IPS-20b (cell line): ENCODE results near the gene DACT2.
"Not testable (repeated sequence)": the region's sequence is repeated elsewhere in the genome, so short reads cannot be mapped to it uniquely, and the experiment has no call there.

Experiments used
- H3K27ac ChIP-seq: one replicate; pipeline ENCODE4 v1.5.1; 2013; ENCODE audit warnings: low read length
- H3K27me3 ChIP-seq: 2 replicates; pipeline ENCODE4 v1.6.1; 2013; ENCODE audit warnings: mild to moderate bottlenecking, low read length, inconsistent platforms; ENCODE audit not compliant: insufficient read depth
- H3K36me3 ChIP-seq: 2 replicates; pipeline ENCODE4 v1.6.1; 2013; ENCODE audit warnings: low read depth, mild to moderate bottlenecking, inconsistent platforms, low read length, moderate library complexity; ENCODE audit not compliant: insufficient read depth
- H3K4me1 ChIP-seq: 2 replicates; pipeline ENCODE4 v1.6.1; 2013; ENCODE audit warnings: mild to moderate bottlenecking, control low read depth, inconsistent platforms, low read length, moderate library complexity; ENCODE audit not compliant: insufficient read depth
- H3K4me3 ChIP-seq: 2 replicates; pipeline ENCODE4 v1.5.1; 2013; ENCODE audit warnings: mild to moderate bottlenecking, low read length, inconsistent platforms
- H3K9ac ChIP-seq: 2 replicates; pipeline ENCODE4 v1.6.1; 2013; ENCODE audit warnings: low read depth, mild to moderate bottlenecking, inconsistent platforms, low read length, moderate library complexity
- H3K9me3 ChIP-seq: 2 replicates; pipeline ENCODE4 v1.6.1; 2013; ENCODE audit warnings: mild to moderate bottlenecking, low read depth, low read length, inconsistent platforms; ENCODE audit not compliant: insufficient read depth

Gene DACT2

GRCh38 chr6:168318090-168318489, 1.5 kb downstream of the DACT2 start:
- H3K4me3 ChIP-seq: peak overlapping the region; percentile 73; the same call in 1 of the 2 replicates
- H3K27me3 ChIP-seq: peaks cover 62% of the 10 kb centered on the region
- no peak overlapping the region for H3K27ac ChIP-seq
- peaks cover 28% of the 10 kb centered on the region; the same call in 1 of the 2 replicates for H3K4me1 ChIP-seq
- no peak overlapping the region; the same call in 1 of the 2 replicates for H3K9ac ChIP-seq
- no peaks in the 10 kb centered on the region for H3K36me3 ChIP-seq
- H3K9me3 ChIP-seq: peaks cover 6% of the 10 kb centered on the region; the same call in 1 of the 2 replicates

DNA sequence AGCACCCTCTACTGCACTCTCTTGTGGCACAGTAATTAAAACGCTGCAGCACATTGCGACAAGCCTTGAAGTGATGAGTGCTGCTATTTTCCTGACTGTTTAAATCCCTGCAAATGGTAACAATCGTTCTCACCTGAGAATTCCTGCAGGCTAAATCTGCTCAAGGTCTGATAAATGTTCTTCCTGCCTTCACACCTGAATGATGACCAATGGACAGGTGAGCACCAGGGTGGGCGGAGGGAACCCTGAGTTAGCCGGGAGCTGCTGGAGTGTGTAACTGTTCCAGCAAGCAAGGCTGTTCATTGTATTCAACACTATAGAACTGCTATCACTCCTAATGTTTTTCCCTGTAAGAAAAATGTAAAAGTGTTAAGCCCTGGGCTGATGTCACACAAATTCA, 4.0 kb downstream of the DACT2 start:
- H3K27ac ChIP-seq: no peak overlapping the region
- H3K9me3 ChIP-seq: no peaks in the 10 kb centered on the region
- H3K4me1 ChIP-seq: peaks cover 28% of the 10 kb centered on the region; the same call in 1 of the 2 replicates
- no peak overlapping the region for H3K4me3 ChIP-seq
- H3K9ac ChIP-seq: no peak overlapping the region
- no peaks in the 10 kb centered on the region for H3K36me3 ChIP-seq
- peaks cover 46% of the 10 kb centered on the region for H3K27me3 ChIP-seq

- no peaks in the 10 kb centered on the region for H3K9me3 ChIP-seq
- H3K27me3 ChIP-seq: peaks cover 41% of the 10 kb centered on the region
- no peaks in the 10 kb centered on the region for H3K36me3 ChIP-seq
- H3K4me3 ChIP-seq: no peak overlapping the region
- H3K4me1 ChIP-seq: peaks cover 28% of the 10 kb centered on the region; the same call in 1 of the 2 replicates
- H3K27ac ChIP-seq: no peak overlapping the region
- H3K9ac ChIP-seq: no peak overlapping the region
Observed at GRCh38 chr6:168314948-168315347, 4.6 kb downstream of the DACT2 start.

DNA sequence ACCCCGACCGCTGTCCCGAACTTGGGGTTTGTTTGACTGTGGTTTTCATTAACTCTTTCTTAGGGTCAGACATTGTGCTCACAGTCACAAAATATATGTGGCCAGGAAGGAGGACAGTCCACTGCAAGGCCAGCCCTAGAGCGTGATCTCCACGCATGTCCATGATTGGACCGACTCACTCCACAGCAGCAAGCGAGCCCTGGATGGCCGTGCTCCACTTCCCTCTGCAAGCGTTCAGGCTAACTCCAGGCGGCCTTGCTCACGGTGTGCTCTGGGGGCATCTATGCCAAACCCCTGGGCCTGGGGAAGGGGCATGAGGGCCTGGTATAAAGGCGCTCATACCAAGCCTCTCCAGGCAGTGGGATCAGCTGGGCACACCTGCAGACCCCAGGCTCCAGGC, 5.6 kb downstream of the DACT2 start:
- Histone ChIP-seq H3K4me3 (0 out of 2 replicates have a peak overlapping the region, but pooled peaks have one; percentile 16), H3K9ac (peak overlapping the region; percentile 28; the same call in 1 of the 2 replicates), H3K27me3 (peaks cover 35% of the 10 kb centered on the region), H3K4me1 (peaks cover 27% of the 10 kb centered on the region; the same call in 1 of the 2 replicates), H3K36me3 (no peaks in the 10 kb centered on the region), H3K27ac (no peak overlapping the region), H3K9me3 (no peaks in the 10 kb centered on the region)

DNA sequence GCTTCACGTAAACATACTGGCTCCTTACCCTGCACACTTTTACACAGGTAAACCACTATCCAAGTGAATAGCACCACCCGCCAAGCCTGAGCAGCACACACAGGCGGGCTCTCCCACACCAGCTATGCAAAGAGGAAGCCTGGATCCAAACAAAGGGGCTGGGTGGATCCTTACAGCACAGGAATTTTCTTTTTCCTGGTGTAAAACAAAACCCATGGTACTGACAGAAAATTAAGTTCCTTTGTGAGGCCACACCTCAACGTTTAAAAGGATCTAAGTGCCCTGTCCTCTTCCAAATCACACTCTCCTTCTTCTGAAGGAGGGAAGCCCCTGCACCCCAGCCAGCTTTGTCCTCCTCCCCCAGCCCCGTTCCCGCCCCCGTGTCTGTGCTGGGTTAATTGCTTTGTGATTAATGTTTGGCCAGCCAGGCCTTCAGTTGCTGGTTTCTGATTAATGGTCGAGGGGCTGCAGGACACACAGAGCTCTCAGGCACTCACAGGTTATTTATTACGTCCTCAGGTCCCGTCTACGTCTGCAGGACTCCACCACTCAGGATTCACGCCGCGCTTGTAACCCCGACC, 6.1 kb downstream of the DACT2 start:
- H3K36me3 ChIP-seq: no peaks in the 10 kb centered on the region
- H3K4me3 ChIP-seq: peak overlapping the region; percentile 16; the same call in 1 of the 2 replicates
- no peaks in the 10 kb centered on the region for H3K9me3 ChIP-seq
- peak overlapping the region; percentile 68 for H3K27ac ChIP-seq
- peaks cover 24% of the 10 kb centered on the region; the same call in 1 of the 2 replicates for H3K4me1 ChIP-seq
- H3K9ac ChIP-seq: peak overlapping the region; percentile 28; the same call in 1 of the 2 replicates
- H3K27me3 ChIP-seq: peaks cover 30% of the 10 kb centered on the region

GRCh38 chr6:168312125-168312507, 7.5 kb downstream of the DACT2 start:
- not testable (repeated sequence) for H3K9ac ChIP-seq, H3K27ac ChIP-seq, H3K9me3 ChIP-seq, H3K36me3 ChIP-seq, H3K4me3 ChIP-seq
- Histone ChIP-seq H3K4me1 (peaks cover 19% of the 10 kb centered on the region; the same call in 1 of the 2 replicates), H3K27me3 (peaks cover 22% of the 10 kb centered on the region)

DNA sequence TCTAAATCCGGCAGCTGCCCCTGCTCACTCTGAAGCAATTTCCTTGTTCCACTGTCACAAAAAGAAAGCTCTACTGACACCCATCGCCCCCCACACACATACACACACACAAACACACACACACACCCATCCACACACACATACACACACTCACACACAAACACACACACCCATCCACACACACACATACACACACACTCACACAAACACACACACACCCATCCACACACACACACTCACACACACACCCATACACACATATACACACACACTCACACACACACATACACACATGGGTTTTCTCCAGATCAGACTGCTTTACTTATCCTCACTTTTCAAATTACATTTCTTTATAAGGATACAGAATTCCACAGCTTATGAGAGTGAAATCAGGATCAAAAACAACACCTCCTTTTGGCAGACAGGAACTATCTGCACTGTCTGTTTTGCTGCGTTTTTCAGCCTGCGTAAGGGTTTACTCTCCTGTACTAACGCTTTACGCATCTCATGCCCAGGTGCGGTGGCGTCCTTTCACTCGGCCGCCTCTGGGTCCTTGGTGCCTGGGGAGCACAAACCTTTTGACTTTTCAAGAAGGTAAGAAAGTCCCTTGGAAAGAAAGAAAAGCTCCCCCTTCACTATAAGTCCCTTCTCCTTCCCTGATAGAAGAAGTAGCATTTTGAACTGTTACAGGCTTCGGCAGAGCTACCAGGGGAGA, 8.0 kb downstream of the DACT2 start:
- peaks cover 19% of the 10 kb centered on the region; the same call in 1 of the 2 replicates for H3K4me1 ChIP-seq

GRCh38 chr6:168310945-168311344, 8.6 kb downstream of the DACT2 start:
- Histone ChIP-seq H3K9ac (no peak overlapping the region), H3K9me3 (no peaks in the 10 kb centered on the region), H3K27ac (no peak overlapping the region), H3K36me3 (no peaks in the 10 kb centered on the region), H3K4me3 (no peak overlapping the region), H3K27me3 (peaks cover 21% of the 10 kb centered on the region), H3K4me1 (peaks cover 19% of the 10 kb centered on the region)

More for the DNA sequence above, 8.0 kb downstream of the DACT2 start:
- Histone ChIP-seq H3K36me3 (no peaks in the 10 kb centered on the region), H3K9ac (no peak overlapping the region), H3K4me3 (no peak overlapping the region), H3K9me3 (no peaks in the 10 kb centered on the region), H3K27ac (no peak overlapping the region), H3K27me3 (peaks cover 22% of the 10 kb centered on the region)

DNA sequence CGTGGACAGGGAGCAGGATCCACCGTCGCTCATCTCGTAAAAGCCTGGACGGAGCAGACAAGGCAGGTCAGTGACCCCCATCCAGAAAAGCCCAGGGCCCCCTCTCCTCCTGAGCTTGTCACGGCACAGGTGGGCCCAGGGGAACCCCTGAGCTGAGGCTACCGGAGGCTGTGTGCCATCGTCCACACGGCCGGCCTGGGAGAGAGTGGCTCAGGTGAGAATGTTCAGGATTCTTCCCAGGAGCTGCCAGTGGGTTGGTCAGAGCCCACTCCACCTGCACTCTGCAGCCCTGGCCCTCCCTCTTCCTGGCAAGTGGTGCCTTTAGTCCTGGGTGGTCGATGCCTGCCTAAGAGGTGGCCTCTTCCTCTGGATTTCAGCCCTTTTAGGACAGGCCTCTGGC, 9.2 kb downstream of the DACT2 start:
- Histone ChIP-seq H3K9me3 (no peaks in the 10 kb centered on the region), H3K4me1 (peaks cover 22% of the 10 kb centered on the region), H3K27me3 (peaks cover 21% of the 10 kb centered on the region)

DNA sequence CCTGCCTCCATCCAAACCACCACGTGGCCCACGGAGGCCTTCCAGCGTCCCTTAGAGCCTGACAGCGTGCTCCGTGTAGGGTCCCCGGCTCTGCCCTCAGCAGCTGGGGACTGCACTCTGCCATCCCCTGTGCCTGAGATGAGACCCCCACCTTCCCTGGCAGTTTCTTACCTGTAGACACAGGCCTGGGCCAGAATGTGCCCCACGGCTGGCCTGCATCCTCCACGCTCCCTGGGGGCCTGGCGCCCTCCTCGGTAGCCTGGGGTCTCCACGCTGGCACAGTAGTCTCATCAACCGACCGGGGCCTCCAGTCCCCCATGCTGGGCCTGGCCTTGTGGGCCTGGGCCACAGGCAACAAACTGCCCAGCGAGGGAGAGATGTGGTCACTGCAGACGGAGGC, 9.6 kb downstream of the DACT2 start:
- Histone ChIP-seq H3K9me3 (no peaks in the 10 kb centered on the region), H3K9ac (no peak overlapping the region)

More for the DNA sequence above, 9.2 kb downstream of the DACT2 start:
- Histone ChIP-seq H3K36me3 (no peaks in the 10 kb centered on the region), H3K27ac (no peak overlapping the region), H3K9ac (no peak overlapping the region), H3K4me3 (no peak overlapping the region)

GRCh38 chr6:168309183-168309582, 10.4 kb downstream of the DACT2 start:
- H3K9ac ChIP-seq: no peak overlapping the region
- H3K27me3 ChIP-seq: peaks cover 21% of the 10 kb centered on the region

More for the DNA sequence above, 9.6 kb downstream of the DACT2 start:
- no peak overlapping the region for H3K4me3 ChIP-seq
- no peaks in the 10 kb centered on the region for H3K36me3 ChIP-seq
- H3K27me3 ChIP-seq: peaks cover 21% of the 10 kb centered on the region
- H3K4me1 ChIP-seq: peaks cover 22% of the 10 kb centered on the region
- H3K27ac ChIP-seq: no peak overlapping the region

More at GRCh38 chr6:168309183-168309582, 10.4 kb downstream of the DACT2 start:
- Histone ChIP-seq H3K36me3 (no peaks in the 10 kb centered on the region), H3K4me3 (no peak overlapping the region), H3K9me3 (no peaks in the 10 kb centered on the region), H3K27ac (no peak overlapping the region), H3K4me1 (peaks cover 15% of the 10 kb centered on the region)
